Transverse colon (tissue), 4 donors: ENCODE measurements around the gene ZDHHC11.

Source experiments
- CTCF ChIP-seq, 5 experiments: fragments of 200-600 bp in 3 of 5; fragments of 450-650 bp in 2 of 5; sonication (generic) in 3 of 5; IDR thresholded peaks; 1 replicate in 2 of 5; 2 replicates in 3 of 5; pipeline ENCODE4 v1.5.1; 2016 to 2017; ENCODE audit warnings: antibody characterized with exemption in 5 of 5, inconsistent platforms in 3 of 5, mild to moderate bottlenecking in 2 of 5, moderate library complexity in 1 of 5
- EP300 ChIP-seq: sonication (generic); formaldehyde crosslinking; IDR thresholded peaks from one replicate; pipeline ENCODE4 v1.6.1; 2017; ENCODE audit warnings: antibody characterized with exemption, low read depth
- POLR2A ChIP-seq: fragments of 450-650 bp; IDR thresholded peaks from one replicate; pipeline ENCODE4 v1.6.1; 2016; ENCODE audit warnings: antibody characterized with exemption, mild to moderate bottlenecking, moderate library complexity
- POLR2AphosphoS5 ChIP-seq, 3 donors: sonication (generic); formaldehyde crosslinking; IDR thresholded peaks; one replicate each; pipeline ENCODE4 v1.6.1; 2016; ENCODE audit warnings: antibody characterized with exemption in 3 of 3

GRCh38 chr5:876398-877365, 25.9 kb upstream of the ZDHHC11 start:
- TF ChIP-seq POLR2A (no peak), CTCF (IDR thresholded peaks at IDR 0.05) (no peak), POLR2AphosphoS5 (IDR thresholded peaks at IDR 0.05) (no peak), EP300 (no peak)
